NCI-H128 (cell line): ENCODE results near the gene SEMA5B.

Experiments used
- DNase-seq: peaks from one replicate; lab custom pipeline; 2025; ENCODE audit not compliant: unreplicated experiment; lab: John Stamatoyannopoulos, UW

The SEMA5B gene

GRCh38 chr3:122926811-122927210 is 100.8 kb downstream of the SEMA5B start:
- DNase-seq = no peak

- no peak for DNase-seq
Measured at GRCh38 chr3:122926322-122926721, 101.2 kb downstream of the SEMA5B start.

- DNase-seq = no peak
Measured at GRCh38 chr3:122925756-122926155, 101.8 kb downstream of the SEMA5B start.

- DNase-seq = no peak
Measured at GRCh38 chr3:122924056-122924455, 103.5 kb downstream of the SEMA5B start.

GRCh38 chr3:122923611-122924010 is 104.0 kb downstream of the SEMA5B start:
- no peak for DNase-seq

GRCh38 chr3:122921791-122922651 is 105.5 kb downstream of the SEMA5B start:
- no peak for DNase-seq

- no peak for DNase-seq
Measured at GRCh38 chr3:122920986-122921385, 106.6 kb downstream of the SEMA5B start.

GRCh38 chr3:122919291-122919610 is 108.3 kb downstream of the SEMA5B start:
- DNase-seq = no peak

- no peak for DNase-seq
Measured at GRCh38 chr3:122918576-122919290, 108.8 kb downstream of the SEMA5B start.

- DNase-seq = no peak
Measured at GRCh38 chr3:122917412-122917811, 110.2 kb downstream of the SEMA5B start.

- no peak for DNase-seq
Measured at GRCh38 chr3:122916580-122916979, 111.0 kb downstream of the SEMA5B start.

- DNase-seq = no peak
Measured at GRCh38 chr3:122916084-122916483, 111.5 kb downstream of the SEMA5B start.

GRCh38 chr3:122915300-122916055 is 112.1 kb downstream of the SEMA5B start:
- no peak for DNase-seq

- no peak for DNase-seq
Measured at GRCh38 chr3:122913539-122914100, 113.9 kb downstream of the SEMA5B start.

GRCh38 chr3:122912772-122913538 is 114.6 kb downstream of the SEMA5B start:
- DNase-seq = no peak

GRCh38 chr3:122911901-122912300 is 115.7 kb downstream of the SEMA5B start:
- DNase-seq = no peak

- no peak for DNase-seq
Measured at GRCh38 chr3:122908251-122908650, 119.3 kb downstream of the SEMA5B start.

- DNase-seq = no peak
Measured at GRCh38 chr3:122907471-122907870, 120.1 kb downstream of the SEMA5B start.

GRCh38 chr3:122903171-122903570 is 124.4 kb downstream of the SEMA5B start:
- no peak for DNase-seq

- no peak for DNase-seq
Measured at GRCh38 chr3:122902326-122902725, 125.2 kb downstream of the SEMA5B start.

GRCh38 chr3:122898298-122898697 is 129.3 kb downstream of the SEMA5B start:
- no peak for DNase-seq
